Motor neuron (in vitro differentiated cells): Measurements from ENCODE around the gene DLG2. TPM values are rescaled to one million over a fixed set of nuclear protein-coding genes. Genes with fewer than 3 reads are reported as not detected.
"Not testable (repeated sequence)": the region's sequence is repeated elsewhere in the genome, so short reads cannot be mapped to it uniquely, and the experiment has no call there.

Source experiments
- ATAC-seq, 8 experiments: fragments of 200-7000 bp; cut with Tn5 transposase; replicated peaks in 6 of 8; 2 replicates each; pipeline ENCODE4 v1.8.0; 2021; ENCODE audit warnings: mild to moderate bottlenecking in 8 of 8, moderate library complexity in 8 of 8
- H3K27ac ChIP-seq, 2 donors: fragments of 250-450 bp; sonication (Bioruptor Pico); 2 replicates each; pipeline ENCODE4 v1.9.0; 2021; ENCODE audit warnings: antibody characterized with exemption in 2 of 2, mild to moderate bottlenecking in 2 of 2, moderate library complexity in 1 of 2
- H3K4me1 ChIP-seq, 2 donors: fragments of 250-450 bp; sonication (Bioruptor Pico); replicated peaks in 1 of 2; 2 replicates each; pipeline ENCODE4 v1.6.1; 2021; ENCODE audit warnings: antibody characterized with exemption in 2 of 2, mild to moderate bottlenecking in 2 of 2, moderate library complexity in 1 of 2
- H3K4me3 ChIP-seq, 5 donors: fragments of 250-450 bp; sonication (Bioruptor Pico); 2 replicates each; pipeline ENCODE4 v1.9.0; 2021; ENCODE audit warnings: antibody characterized with exemption in 5 of 5, mild to moderate bottlenecking in 5 of 5, moderate library complexity in 4 of 5
- WGBS, 10 experiments: fragments of 450-650 bp; shearing (Covaris generic); methylation state at CpG; one replicate each; pipeline ENCODE4 v1.0.0; 2022; 5-methylcytosine and 5-hydroxymethylcytosine counted together
- in situ Hi-C, 9 experiments: fragments of 400-800 bp; cut with MboI; loops; one replicate each; pipeline ENCODE4 v1.15.0; 2021; ENCODE audit warnings: low sequenced_read_pairs in 9 of 9, low pct_unique_long_range_greater_than_20kb in 2 of 9; ENCODE audit not compliant: unreplicated experiment in 9 of 9
- total RNA-seq, 8 experiments: library from RNA; unstranded; fragments of 300-600 nt; gene quantifications; 2 replicates each; pipeline versions ENCODE4 v1.2.3 to v1.2.4, GENCODE V29; 2022

DLG2 gene
- total RNA-seq, 8 experiments from 2014 or later = 1.3 to 17.5 (median 6.5) TPM

- peak overlapping the region in 4 of 5 donors; percentile 48 to 89 (median 61) for H3K4me3 ChIP-seq
- H3K4me1 ChIP-seq = peaks cover 7 to 17% of the 10 kb centered on the region in 2 donors
- 44 to 93% (median 59%) methylated on average over 2 of the region's 2 CpGs; no CpG with 5 or more reads in 1 of the 10 experiments for WGBS, 10 experiments
- in situ Hi-C loops = no loop called here
- no peak overlapping the region for H3K27ac ChIP-seq
- no peak for ATAC-seq
Observed at GRCh38 chr11:85626496-85626895, 648 bp downstream of the DLG2 start.

DNA sequence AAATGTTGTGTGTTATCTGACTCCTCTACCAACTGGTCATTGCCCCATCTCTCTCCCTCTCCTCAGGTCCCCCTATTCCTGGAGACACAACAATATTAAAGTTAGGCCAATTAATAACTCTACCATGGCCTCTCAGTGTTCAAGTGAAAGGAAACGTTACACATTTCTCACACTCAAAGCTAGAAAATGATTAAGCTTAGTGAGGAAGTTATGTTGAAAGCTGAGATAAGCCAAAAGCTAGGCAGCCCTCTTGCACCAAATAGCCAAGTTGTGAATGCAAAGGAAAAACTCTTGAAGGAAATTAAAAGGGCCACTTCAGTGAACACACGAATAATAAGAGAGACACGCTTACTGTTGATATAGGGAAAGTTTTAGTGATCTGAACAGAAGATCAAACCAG is 6.9 kb downstream of the DLG2 start:
- H3K27ac ChIP-seq = no peak overlapping the region
- 71 to 100% (median 92%) methylated on average over 1 to 3 of the region's 3 CpGs for WGBS, 10 experiments
- no peak overlapping the region for H3K4me3 ChIP-seq
- no peaks in the 10 kb centered on the region for H3K4me1 ChIP-seq
- no peak for ATAC-seq
- in situ Hi-C loops = no loop called here

GRCh38 chr11:85619499-85619898 is 7.6 kb downstream of the DLG2 start:
- no peak overlapping the region for H3K4me3 ChIP-seq
- H3K4me1 ChIP-seq = no peaks in the 10 kb centered on the region
- no peak overlapping the region for H3K27ac ChIP-seq
- in situ Hi-C loops = no loop called here
- ATAC-seq = no peak
- WGBS, 10 experiments = 82 to 100% (median 86%) methylated on average over 1 to 6 of the region's 6 CpGs; no CpG with 5 or more reads in 4 of the 10 experiments

DNA sequence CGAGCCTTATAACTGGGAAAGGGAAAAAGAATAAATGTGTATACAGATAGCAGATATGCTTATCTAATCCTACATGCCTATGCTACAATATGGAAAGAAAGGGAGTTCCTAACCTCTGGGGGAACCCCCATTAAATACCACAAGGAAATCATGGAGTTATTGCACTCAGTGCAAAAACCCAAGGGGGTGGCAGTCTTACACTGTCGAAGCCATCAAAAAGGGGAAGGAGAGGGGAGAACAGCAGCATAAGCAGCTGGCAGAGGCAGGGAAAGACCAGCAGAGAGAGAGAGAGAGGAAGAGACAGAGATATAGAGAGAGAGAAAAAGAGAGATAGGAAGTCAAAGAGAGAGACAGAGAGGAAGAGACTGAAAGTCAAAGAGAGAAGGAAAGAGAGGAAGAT is 15.5 kb downstream of the DLG2 start:
- H3K27ac ChIP-seq, ATAC-seq, H3K4me1 ChIP-seq, in situ Hi-C loops, H3K4me3 ChIP-seq: not testable (repeated sequence)
- WGBS, 10 experiments = 57 to 100% (median 85%) methylated on average over 1 to 2 of the region's 2 CpGs

DNA sequence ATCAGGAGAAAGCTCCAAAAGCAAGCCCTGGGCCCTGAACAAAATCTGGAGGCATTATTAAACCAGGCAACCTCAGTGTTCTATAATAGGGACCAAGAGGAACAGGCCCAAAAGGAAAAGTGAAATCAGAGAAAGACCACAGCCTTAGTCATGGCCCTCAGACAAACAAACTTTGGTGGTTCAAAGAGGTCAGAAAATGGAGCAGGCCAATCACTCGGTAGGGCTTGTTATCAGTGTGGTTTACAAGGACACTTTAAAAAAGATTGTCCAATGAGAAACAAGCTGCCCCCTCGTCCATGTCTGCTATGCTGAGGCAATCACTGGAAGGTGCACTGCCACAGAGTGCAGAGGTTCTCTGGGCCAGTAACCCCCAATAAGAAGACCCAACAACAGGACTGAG is 17.9 kb downstream of the DLG2 start:
- in situ Hi-C loops, ATAC-seq, H3K4me3 ChIP-seq, H3K27ac ChIP-seq, H3K4me1 ChIP-seq: not testable (repeated sequence)
- 33 to 83% (median 75%) methylated on average over 1 to 2 of the region's 2 CpGs; no CpG with 5 or more reads in 4 of the 10 experiments for WGBS, 10 experiments

- H3K4me1 ChIP-seq, in situ Hi-C loops, ATAC-seq, H3K4me3 ChIP-seq, H3K27ac ChIP-seq: not testable (repeated sequence)
Observed at GRCh38 chr11:85608621-85609020, 18.5 kb downstream of the DLG2 start.

- H3K27ac ChIP-seq, in situ Hi-C loops, ATAC-seq, H3K4me1 ChIP-seq, H3K4me3 ChIP-seq: not testable (repeated sequence)
- whole genome bisulfite sequencing, 10 experiments = 92 to 100% (median 100%) methylated on average over 1 to 3 of the region's 3 CpGs; no CpG with 5 or more reads in 2 of the 10 experiments
Observed at GRCh38 chr11:85606237-85606636, 20.9 kb downstream of the DLG2 start.

GRCh38 chr11:85603220-85603619 is 23.9 kb downstream of the DLG2 start:
- in situ Hi-C loops = no loop called here
- H3K27ac ChIP-seq = no peak overlapping the region
- H3K4me1 ChIP-seq = no peaks in the 10 kb centered on the region
- H3K4me3 ChIP-seq = no peak overlapping the region
- 54 to 96% (median 88%) methylated on average over 2 to 4 of the region's 4 CpGs for WGBS, 10 experiments
- no peak for ATAC-seq

GRCh38 chr11:85602526-85603213 is 24.5 kb downstream of the DLG2 start:
- WGBS, 10 experiments = 45 to 100% (median 93%) methylated on average over 1 to 2 of the region's 2 CpGs; no CpG with 5 or more reads in 1 of the 10 experiments
- H3K4me1 ChIP-seq = no peaks in the 10 kb centered on the region
- no peak for ATAC-seq
- H3K4me3 ChIP-seq = no peak overlapping the region
- no peak overlapping the region for H3K27ac ChIP-seq
- in situ Hi-C loops = no loop called here

DNA sequence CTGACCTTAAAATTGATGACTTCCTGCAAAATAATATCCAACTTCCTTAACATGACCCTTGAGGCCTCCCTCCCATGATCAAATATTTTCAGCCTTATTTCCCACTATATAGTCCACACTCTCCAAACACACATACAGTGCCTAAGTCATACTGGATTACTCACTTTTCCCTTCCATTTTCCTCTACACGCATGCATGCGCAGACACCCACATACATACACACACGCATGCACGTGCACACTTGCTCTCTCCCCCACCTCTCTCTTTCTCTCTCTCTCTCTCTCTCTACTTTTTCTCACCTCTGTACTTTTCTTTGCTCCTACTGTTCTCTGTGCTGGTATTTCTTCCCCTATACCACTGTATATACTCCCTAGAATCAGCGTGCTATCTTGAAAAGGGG is 28.1 kb downstream of the DLG2 start:
- in situ Hi-C loops = loop anchor here in 3 of 9 experiments (25.0 kb wide), 2 partner anchors 787 to 812 kb away; no protein-coding TSS in a partner anchor
- Histone ChIP-seq H3K4me3 (no peak overlapping the region), H3K4me1 (no peaks in the 10 kb centered on the region), H3K27ac (no peak overlapping the region)
- ATAC-seq = no peak
- 48 to 80% (median 72%) methylated on average over 1 to 5 of the region's 5 CpGs; no CpG with 5 or more reads in 1 of the 10 experiments for WGBS, 10 experiments

DNA sequence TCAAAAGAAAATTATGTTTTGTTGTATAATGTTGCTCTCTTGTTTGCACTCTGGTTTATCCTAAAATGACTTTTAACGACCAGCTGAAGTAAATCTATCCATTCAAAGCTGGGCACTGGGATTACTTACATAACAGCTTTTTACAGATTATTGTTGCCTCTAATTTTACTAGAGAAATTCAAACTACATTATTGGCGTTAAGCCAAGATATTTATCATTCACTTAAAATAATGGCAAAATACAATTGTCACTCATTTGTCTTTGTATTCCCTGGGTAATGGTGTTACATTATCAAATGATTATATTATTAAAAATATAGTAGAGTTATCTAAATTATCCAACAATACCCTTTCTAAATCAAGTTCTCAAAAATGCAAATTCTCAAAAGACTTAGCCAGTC is 30.3 kb downstream of the DLG2 start:
- WGBS, 10 experiments = 15 to 100% (median 54%) methylated on average over 1 to 2 of the region's 2 CpGs; no CpG with 5 or more reads in 3 of the 10 experiments

GRCh38 chr11:85595285-85595884 is 31.8 kb downstream of the DLG2 start:
- no peaks in the 10 kb centered on the region for H3K4me1 ChIP-seq
- in situ Hi-C loops = loop anchor here in 3 of 9 experiments (25.0 kb wide), 2 partner anchors 783 to 808 kb away; no protein-coding TSS in a partner anchor
- no peak overlapping the region for H3K4me3 ChIP-seq
- H3K27ac ChIP-seq = no peak overlapping the region
- ATAC-seq = peak in 4 of 8 experiments; percentile 32 to 68 (median 56)

More for the DNA sequence above, 30.3 kb downstream of the DLG2 start:
- Histone ChIP-seq H3K27ac (no peak overlapping the region), H3K4me1 (no peaks in the 10 kb centered on the region), H3K4me3 (no peak overlapping the region)
- in situ Hi-C loops = loop anchor here in 3 of 9 experiments (25.0 kb wide), 2 partner anchors 785 to 810 kb away; no protein-coding TSS in a partner anchor
- no peak for ATAC-seq

GRCh38 chr11:85590848-85591483 is 36.2 kb downstream of the DLG2 start:
- no peaks in the 10 kb centered on the region for H3K4me1 ChIP-seq
- H3K27ac ChIP-seq = no peak overlapping the region
- H3K4me3 ChIP-seq = no peak overlapping the region
- in situ Hi-C loops = loop anchor here in 3 of 9 experiments (25.0 kb wide), 2 partner anchors 779 to 804 kb away; no protein-coding TSS in a partner anchor
- 0 to 81% (median 43%) methylated on average over 1 to 4 of the region's 4 CpGs; no CpG with 5 or more reads in 3 of the 10 experiments for WGBS, 10 experiments
- ATAC-seq = peak in 4 of 8 experiments; percentile 41 to 90 (median 83)
